NCI-H146 treated with DMSO at 0.1 percent for 48 hours (cell line): Measurements from ENCODE around the gene ADGRL3.
"Not testable (repeated sequence)": the region's sequence is repeated elsewhere in the genome, so short reads cannot be mapped to it uniquely, and the experiment has no call there.

Source experiments
- DNase-seq: peaks from one replicate; lab custom pipeline; 2025; ENCODE audit not compliant: unreplicated experiment; lab: John Stamatoyannopoulos, UW

ADGRL3 gene

DNA sequence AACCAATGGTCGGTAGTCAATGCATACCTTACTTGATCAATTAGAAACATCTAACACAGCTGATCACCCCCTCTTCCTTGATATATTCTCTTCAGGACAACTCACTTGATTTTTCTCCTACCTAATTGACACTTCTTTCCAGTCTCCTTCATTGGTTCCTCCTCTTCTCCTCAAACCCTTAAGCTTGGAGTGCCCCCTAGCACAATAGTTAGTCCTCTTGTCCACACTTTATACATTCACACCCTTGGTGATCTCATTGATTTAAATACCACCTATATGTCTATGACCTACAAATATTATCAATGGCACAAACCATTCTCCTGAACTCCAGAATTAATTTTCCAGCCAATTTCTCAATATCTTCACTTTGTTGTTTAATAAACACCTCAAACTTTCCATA is 724.0 kb downstream of the ADGRL3 start:
- no peak for DNase-seq

DNA sequence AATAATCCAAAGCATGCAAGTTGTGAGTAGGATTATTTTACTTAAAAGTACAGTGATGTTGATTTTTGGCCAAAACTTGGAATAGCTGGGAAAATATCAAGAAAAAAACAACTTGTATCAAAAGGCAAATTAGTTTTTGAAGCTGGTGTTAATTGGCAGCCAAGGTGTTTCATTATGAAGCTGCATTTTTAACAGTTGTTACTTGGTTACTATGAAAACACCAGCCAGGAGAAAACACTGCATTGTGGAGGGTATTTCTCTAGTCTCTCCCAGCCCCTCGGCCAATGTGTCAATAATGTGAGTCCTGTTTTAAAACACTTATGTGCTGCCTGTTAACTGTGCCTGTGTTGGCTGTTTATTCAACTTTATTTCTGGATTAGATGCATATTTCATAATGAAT is 733.4 kb downstream of the ADGRL3 start:
- DNase-seq: no peak

DNA sequence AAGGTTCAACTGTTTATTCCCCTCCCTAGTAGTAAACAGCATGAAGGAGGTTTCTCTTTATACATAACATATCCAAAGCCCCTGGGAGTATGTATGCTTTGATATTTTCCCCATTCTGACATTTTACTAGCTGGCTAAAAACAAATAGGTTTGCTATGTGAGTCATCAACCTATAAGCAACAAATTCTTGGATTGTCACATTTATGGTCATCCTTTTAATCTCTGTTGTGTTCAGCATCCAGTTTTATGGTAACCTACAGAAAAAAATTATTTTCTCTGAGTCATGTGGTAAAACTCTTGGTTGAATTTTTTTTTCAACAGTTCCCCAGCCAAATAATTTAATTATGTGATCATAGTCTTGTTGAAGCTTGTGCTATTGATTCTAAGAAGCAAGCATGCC is 734.1 kb downstream of the ADGRL3 start:
- DNase-seq: no peak

DNA sequence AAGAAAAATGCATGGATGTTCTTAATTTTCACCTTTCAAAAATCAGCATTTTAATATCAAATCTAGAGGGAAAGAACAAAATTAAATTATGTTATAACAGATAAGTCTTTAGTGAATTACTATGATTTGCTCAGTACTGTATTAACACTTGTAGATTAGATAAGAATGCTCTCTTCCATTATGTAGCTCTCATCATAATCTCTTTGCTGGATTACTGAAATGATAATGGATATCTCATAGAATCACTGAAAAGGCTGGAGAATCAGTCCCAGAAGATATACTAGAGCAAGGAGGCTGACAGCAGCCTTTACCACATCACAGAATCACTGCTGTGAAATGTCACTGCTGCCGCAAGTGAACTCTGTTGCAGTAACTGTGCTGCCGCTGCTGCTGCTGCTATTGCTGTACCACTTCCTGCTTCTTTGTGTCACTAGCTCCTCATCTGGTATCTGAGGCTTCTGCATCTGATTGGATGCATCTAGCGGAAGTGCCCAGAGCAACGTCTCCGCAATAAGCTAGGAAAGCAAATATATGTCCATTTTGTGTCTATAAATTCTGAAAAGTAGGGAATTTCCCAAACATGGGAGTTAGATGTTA is 738.2 kb downstream of the ADGRL3 start:
- no peak for DNase-seq

DNA sequence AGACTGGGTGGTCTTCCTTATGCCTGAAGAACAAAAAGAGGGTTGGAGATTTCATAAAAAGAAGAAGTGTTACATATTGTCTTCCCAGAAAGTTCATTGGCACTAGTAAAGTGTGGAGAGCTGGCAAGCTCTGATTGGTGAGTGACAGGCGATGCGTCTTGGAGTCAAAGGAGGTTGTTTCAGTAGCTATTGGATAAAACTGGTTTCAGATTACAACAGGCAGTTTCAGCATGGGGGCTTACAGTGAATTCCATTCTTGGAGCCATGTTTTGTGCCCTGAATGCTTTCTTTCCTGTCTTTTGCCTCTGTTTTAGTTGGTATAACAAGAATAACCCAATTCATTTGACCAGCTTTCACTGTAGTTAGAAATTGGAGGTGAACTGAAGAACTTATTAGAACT is 750.5 kb downstream of the ADGRL3 start:
- no peak for DNase-seq

DNA sequence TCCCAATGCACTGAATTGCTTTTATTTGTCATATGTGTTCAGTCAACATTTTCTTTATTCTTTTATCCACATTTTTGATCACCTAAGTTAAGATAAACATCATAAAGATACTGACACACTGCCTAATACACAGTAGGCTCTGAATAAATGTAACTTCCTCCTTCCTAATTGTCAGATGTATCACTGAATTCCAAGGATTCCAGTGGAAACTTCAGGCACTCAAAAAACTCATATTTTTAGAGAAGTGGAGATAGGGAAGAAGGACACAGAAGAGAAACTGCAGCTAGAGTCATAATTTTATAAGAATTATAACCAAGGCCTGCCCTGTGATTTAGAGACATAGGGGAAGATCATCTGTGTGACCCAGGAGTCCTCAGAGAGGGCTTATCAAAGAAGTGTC is 753.3 kb downstream of the ADGRL3 start:
- no peak for DNase-seq

DNA sequence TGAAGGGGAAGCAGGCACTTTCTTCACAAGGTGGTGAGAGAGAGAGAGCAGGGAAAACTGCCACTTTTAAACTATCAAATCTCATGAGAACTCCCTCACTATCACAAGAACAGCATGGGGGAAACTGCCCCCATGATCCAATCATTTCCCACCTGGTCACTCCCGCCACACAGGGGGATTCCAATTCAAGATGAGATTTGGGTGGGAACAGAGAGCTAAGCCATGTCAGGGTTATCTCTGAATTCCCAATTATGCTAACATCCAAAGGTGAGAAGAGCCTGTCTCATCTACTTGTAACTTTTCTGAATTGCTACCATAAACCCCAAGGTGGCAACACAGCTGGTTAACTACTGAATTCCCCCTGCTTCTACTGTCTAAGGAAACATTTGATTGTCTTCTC is 758.5 kb downstream of the ADGRL3 start:
- DNase-seq: no peak

DNA sequence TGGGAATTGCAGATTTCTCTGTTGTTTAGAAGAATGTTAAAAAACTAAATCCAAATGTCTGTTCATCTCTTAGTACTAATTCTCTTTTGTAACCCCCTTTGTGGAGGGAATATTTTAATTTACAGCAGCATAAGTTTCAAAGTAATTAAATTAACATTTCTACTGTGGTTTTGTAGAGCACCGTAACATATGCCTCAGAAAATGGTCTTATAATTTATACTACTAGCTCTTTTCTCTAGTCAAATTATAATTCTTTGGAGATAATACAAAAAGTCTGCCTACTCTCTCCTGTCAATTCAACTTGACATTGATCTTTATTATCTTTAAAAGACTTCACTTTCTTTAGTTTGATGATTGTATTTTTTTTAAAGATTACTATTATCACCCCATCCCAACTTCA is 759.0 kb downstream of the ADGRL3 start:
- no peak for DNase-seq

DNA sequence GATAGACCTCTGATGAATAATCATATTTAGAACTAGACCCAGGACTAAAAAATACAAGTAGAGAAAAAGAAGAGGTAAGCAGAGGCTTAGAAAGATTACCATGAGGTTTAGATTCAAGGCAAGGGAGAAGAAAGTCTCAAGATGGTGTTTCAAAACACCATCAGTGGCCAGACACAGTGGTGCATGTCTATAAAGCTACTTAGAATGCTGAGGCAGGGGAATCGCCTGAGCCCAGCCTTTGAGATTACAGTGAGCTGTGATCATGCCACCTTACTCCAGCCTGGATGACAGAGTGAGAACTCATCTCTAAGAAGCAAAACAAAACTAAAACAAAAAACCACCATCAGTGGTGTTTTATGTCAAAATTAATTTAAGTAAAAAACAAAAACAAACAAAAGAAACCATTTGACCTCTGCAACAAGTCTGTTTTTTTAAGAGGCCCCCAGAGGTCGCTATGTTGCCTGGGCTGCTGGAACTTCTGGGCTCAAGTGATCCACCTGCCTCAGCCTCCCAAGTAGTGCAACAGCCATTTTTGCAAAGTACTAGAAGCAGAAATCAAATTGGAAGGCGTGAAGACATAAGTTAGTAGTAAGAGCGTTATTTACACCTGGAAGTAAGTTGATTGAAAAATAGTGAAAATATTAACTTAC is 784.3 kb downstream of the ADGRL3 start:
- DNase-seq: no peak

DNA sequence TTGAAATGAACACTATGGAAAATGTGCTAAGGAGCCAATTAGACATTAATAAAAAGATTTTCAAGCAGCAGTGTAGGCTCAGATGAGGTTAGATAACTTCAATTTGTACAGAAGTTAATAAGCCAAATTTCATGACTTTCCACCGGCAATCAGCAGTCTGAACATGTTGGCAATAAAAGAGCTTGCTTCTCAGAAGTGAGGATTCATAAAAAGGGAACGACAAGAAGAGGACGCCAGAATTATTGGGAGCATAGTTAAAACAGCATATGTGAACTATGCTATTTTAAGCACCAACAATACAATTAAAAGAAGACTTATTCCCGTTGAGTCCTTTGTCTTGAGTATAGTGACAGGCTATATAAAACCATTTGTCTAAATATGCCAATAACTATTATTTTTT is 785.3 kb downstream of the ADGRL3 start:
- DNase-seq: no peak

DNA sequence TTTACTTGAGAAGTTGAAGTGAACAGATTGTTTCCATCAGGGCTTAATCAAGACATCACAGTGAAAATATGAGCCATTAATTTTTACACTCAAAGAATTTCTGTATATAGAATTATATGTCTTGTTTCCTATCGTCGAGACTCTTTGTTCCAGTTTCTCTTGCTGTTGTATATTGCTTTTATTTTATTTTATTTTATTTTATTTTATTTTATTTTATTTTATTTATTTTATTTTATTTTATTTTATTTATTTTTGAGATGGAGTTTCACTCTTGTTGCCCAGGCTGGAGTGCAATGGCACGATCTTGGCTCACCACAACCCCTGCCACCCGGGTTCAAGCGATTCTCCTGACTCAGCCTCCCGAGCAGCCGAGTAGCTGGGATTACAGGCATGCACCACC is 786.8 kb downstream of the ADGRL3 start:
- not testable (repeated sequence) for DNase-seq

DNA sequence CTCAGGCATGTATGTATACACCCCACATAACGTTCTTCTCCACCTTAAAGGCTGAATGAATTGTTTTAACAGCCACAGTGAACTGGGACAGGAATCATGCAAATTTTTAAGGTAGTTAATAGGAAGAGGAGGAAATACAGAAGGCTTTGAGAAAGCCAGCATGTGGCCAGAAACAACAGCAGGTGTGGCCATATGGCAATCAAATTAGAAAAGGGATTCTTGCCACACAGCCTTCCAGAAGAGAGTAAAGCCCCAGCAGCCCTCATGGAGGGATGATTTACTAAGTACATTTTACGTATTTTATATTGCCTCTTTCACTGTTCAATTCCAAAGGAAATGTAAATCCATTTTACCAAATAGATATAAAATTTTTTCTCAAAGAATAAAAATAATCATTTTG is 792.2 kb downstream of the ADGRL3 start:
- peak; percentile 85 for DNase-seq

DNA sequence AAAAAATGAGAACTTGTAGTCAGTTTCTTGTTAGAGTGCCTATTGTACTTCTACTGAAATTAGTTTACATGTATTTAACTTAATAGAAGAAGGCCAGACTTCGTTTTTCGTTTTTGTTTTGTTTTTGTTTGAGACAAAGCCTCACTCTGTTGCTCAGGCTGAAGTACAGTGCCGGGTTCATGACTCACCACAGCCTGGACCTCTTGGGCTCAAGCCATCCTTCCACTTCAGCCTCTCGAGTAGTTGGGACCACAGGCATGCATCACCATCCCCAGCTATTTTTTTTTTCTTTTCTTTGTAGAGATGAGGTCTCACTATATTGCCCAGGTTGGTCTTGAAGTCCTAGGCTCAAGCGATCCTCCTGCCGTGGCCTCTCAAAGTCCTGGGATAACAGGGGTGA is 793.9 kb downstream of the ADGRL3 start:
- DNase-seq: no peak

DNA sequence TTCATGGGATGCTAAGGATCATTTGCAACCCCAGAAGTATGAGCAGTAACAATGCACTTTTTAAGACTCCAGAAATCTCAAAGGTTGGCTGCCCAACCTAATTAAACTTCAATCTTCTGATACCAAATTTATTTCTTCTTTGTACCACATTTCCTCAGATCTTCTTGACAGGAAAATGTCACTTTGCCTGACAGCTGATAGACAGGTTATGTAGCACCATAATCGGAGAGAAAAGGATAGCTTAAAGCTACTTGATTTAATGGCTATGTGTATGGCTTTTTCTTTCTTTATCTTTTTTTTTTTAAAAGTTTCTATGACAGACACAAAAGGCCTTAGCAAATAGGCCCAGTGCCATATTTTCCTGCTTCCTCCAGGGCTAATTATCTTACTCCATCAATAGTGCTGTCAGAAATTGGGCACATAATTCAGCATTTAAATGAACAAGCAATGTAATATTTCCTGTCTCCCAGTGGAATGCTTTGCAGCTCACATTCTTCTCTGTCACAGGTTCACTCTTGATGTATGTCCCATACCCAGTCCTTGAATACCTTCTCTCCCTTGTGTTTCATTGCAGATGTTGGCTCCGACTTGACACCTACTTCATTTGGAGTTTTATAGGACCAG is 795.7 kb downstream of the ADGRL3 start:
- DNase-seq: peak; percentile 53

DNA sequence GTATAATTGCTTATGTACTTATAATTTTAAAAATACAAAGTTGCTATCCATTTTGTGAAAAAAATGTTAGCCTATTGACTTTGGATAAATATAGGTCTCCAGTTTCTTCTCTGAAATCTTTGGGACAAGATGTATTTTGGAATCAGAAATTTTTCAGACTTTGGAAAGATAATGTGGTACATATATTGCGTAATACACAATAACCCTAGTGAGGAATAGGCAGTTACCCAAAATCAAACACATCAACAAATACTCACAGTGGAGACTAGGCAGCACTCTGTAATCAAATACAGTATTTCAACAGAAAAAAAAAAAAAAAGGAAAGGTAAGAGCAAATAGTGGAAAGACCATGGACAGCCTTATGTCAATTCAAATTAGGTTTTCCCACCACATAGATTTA is 796.8 kb downstream of the ADGRL3 start:
- DNase-seq: peak; percentile 31

DNA sequence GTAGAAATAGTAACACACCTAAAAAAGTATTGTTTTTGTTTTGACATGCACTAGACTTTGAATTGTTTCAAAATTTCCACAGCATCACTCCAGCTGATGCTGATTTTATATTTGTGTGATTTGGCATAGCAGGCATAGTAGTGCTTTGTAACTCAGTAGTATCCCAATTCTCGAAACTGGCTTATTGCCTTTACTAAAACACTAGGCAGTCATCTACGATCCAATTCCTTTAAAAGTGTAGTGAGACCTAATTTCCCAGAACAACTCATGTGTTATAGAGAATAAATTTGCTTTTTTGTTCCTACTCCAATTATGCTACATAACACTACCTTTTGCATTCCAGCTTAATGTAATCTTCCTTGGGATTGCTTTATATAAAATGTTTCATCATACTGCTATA is 797.7 kb downstream of the ADGRL3 start:
- no peak for DNase-seq

DNA sequence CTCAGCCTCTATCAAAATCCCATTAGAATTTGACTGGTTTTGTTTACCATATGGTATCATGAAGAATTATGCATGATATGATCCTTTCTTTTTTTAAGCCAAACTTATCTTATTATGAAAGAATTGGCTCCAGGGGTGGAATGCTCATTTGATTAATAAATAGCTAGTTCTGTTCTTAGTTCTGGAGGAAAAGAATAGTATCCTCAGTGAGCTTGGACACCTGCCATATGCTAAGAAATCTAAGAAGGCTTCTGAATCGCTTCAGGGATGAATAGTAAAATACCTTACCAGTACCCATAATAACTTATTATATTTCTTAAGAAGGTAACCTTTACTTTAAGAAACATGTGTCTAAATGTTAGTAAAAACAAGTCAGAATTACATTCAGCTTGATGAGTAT is 803.6 kb downstream of the ADGRL3 start:
- DNase-seq: peak; percentile 76

DNA sequence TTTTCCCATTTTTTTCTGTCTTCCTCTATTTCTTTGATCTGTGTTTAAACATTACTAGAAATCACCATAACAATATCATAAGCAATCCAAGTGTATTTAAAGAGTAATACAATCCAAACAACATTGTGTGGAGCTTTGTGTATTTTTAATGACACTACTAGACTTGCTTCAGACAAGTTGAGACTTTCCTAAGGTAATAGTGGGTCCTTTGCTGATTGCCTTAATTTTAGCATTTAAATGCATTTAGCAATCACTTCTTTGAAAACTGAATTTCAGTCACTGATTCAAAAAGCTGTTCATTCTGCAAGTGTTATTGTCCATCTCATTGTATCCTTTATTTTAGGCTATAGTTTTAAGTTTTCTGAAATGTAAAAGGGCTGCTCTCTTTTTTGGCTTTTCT is 804.8 kb downstream of the ADGRL3 start:
- DNase-seq: peak; percentile 57

DNA sequence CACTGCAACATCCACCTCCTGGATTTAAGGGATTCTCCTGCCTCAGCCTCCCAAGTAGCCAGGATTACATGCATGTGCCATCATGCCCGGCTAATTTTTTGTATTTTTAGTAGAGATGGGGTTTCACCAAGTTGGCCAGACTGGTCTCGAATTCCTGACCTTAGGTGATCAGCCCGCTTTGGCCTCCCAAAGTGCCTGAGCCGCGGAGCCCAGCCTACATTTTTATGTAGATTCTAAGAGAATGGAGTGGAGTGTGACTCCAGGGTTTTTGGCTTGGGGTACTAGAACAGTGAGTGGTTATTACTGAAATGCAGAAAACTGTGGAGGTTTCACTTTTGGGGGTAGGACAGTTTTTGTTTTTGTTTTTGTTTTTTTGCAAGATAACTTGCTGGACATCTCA is 806.0 kb downstream of the ADGRL3 start:
- DNase-seq: no peak

DNA sequence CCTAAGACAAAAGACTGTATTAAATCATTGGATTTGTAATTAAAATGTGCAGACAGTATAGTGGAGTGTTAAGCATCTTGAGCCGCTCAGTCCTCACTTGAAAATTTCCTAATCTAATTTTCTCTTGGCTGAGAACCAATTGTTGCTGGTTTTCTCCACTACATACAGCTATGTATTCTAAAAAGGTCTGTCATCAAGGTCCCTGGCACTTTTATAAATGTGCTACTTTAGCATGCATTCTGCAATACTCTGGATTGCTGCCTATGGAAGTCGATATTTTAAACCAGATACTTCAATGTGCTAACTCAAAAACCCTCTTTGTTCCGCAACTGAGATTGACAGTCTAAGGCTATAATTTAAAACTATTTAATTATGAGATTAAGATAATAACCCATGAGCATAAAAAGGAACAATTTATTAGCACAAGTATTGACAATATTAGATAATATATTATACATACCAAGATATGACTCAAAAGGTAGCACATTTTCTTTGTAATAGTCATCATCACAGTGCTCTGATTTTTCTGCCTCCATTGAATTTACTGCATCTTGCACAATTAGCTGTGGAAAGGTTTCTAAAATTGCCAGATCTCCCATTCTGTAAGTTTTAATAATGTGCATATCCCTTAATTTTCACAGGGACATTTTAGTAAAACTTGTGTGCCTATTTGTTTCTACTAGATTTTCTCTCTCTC is 815.1 kb downstream of the ADGRL3 start:
- DNase-seq: no peak

DNA sequence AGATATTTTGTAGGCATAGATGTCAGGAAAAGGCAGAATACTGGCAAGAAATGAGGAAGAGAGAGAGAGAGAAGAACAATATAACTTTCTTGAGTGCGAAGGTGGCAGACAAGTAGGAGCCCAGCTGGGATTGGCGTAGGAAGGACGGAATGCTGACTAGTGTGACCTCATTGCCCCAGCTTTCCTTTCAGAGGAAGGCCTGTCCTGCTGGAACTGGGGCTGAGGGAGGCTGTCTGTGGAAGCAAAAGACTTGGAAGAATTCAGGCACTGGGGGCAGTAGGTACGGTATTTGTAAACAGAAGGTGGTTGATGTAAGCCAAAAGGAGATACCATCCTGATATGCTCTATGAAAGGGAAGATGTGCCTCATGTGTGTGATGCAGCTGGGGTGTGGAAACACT is 818.4 kb downstream of the ADGRL3 start:
- DNase-seq: no peak

DNA sequence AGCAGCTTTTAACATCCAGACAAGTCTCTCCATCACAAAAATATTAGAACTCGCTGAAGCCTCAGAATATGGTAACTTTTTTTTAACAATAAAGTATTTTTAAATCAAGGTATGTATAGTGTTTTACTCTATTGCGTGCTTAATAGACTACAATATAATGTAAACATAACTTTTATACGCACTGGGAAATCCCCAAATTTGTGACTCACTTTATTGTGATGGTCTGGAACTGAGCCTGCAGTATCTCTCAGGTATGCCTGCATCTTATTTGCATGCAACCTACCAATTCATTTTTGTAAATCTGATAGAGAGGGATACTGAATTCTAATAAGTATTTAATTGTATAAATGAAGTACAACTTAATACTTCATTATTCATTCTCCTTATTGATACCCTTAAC is 823.5 kb downstream of the ADGRL3 start:
- no peak for DNase-seq
